HEK293 (cell line): ENCODE measurements around the gene AATF.

Source experiments
- CTCF ChIP-seq: fragments of 450-650 bp; formaldehyde crosslinking; IDR thresholded peaks from 2 replicates; pipeline ENCODE4 v1.5.1; 2016; ENCODE audit warnings: missing biosample characterization, missing genetic modification characterization
- GLIS2 ChIP-seq: fragments of 450-650 bp; formaldehyde crosslinking; IDR thresholded peaks from 2 replicates; pipeline ENCODE4 v1.5.1; 2016; ENCODE audit warnings: missing biosample characterization, missing genetic modification characterization
- KLF8 ChIP-seq: fragments of 450-650 bp; formaldehyde crosslinking; IDR thresholded peaks from 2 replicates; pipeline ENCODE4 v1.5.1; 2016; ENCODE audit warnings: missing biosample characterization, missing genetic modification characterization
- REPIN1 ChIP-seq: fragments of 450-650 bp; formaldehyde crosslinking; IDR thresholded peaks from 2 replicates; pipeline ENCODE4 v1.5.1; 2017; ENCODE audit warnings: missing biosample characterization, missing genetic modification characterization, low read depth
- SALL2 ChIP-seq: fragments of 450-650 bp; formaldehyde crosslinking; IDR thresholded peaks from 2 replicates; pipeline ENCODE4 v1.5.0; 2017; ENCODE audit warnings: missing biosample characterization, mild to moderate bottlenecking, missing genetic modification characterization, borderline replicate concordance
- TCF7L2 ChIP-seq: IDR thresholded peaks from 2 replicates; pipeline ENCODE4 v1.6.1; 2011; ENCODE audit warnings: low read depth, mild to moderate bottlenecking, inconsistent platforms, low read length, moderate library complexity, borderline replicate concordance
- ZBTB6 ChIP-seq: fragments of 450-650 bp; formaldehyde crosslinking; IDR thresholded peaks from 2 replicates; pipeline ENCODE4 v1.5.1; 2017; ENCODE audit warnings: missing biosample characterization, missing genetic modification characterization
- ZBTB7A ChIP-seq: fragments of 450-650 bp; formaldehyde crosslinking; IDR thresholded peaks from 2 replicates; pipeline ENCODE4 v1.5.1; 2016; ENCODE audit warnings: low read depth, missing biosample characterization, missing genetic modification characterization
- ZBTB8A ChIP-seq: fragments of 450-650 bp; formaldehyde crosslinking; IDR thresholded peaks from 2 replicates; pipeline ENCODE4 v1.5.1; 2016; ENCODE audit warnings: missing biosample characterization, missing genetic modification characterization
- ZNF2 ChIP-seq: fragments of 450-650 bp; formaldehyde crosslinking; IDR thresholded peaks from 2 replicates; pipeline ENCODE4 v1.5.1; 2016; ENCODE audit warnings: missing biosample characterization, missing genetic modification characterization
- ZNF558 ChIP-seq: fragments of 450-650 bp; formaldehyde crosslinking; IDR thresholded peaks from 2 replicates; pipeline ENCODE4 v1.5.1; 2016; ENCODE audit warnings: missing biosample characterization, missing genetic modification characterization
- ZNF629 ChIP-seq: fragments of 450-650 bp; formaldehyde crosslinking; IDR thresholded peaks from 2 replicates; pipeline ENCODE4 v1.5.1; 2017; ENCODE audit warnings: missing biosample characterization, missing genetic modification characterization
- ZNF658 ChIP-seq: fragments of 450-650 bp; formaldehyde crosslinking; IDR thresholded peaks from 2 replicates; pipeline ENCODE4; 2016; ENCODE audit warnings: missing biosample characterization, missing genetic modification characterization
- ZNF768 ChIP-seq: fragments of 450-650 bp; formaldehyde crosslinking; IDR thresholded peaks from 2 replicates; pipeline ENCODE4 v1.5.1; 2018; ENCODE audit warnings: missing biosample characterization, mild to moderate bottlenecking, missing genetic modification characterization

GRCh38 chr17:37025847-37026530, 77.2 kb downstream of the AATF start:
- TF ChIP-seq ZNF2 (tag by site-specific recombination) (no peak), ZBTB8A (tag by site-specific recombination) (no peak), TCF7L2 (no peak), GLIS2 (tag by site-specific recombination) (no peak), SALL2 (tag by site-specific recombination) (no peak), CTCF (tag by site-specific recombination) (no peak), ZNF658 (tag by site-specific recombination) (no peak), ZNF558 (tag by site-specific recombination) (no peak), ZNF629 (no peak), REPIN1 (tag by site-specific recombination) (no peak), ZBTB6 (tag by site-specific recombination) (no peak), ZBTB7A (tag by site-specific recombination) (no peak), ZNF768 (no peak), KLF8 (tag by site-specific recombination) (no peak)
